ENCODE results near the gene RAB21. TPM values are rescaled to one million over a fixed set of nuclear protein-coding genes. Genes with fewer than 3 reads are reported as not detected.

RAB21 gene
- total and polyA plus RNA-seq, 2 of the 13 experiments (the other 11 are each of a cell fraction or from before 2014, with no cell fraction given) = 4.4 to 50.9 TPM

- TF ChIP-seq AFF4 (CRISPR knock-in tag; IDR thresholded peaks at IDR 0.05) (no peak), IRF1 (CRISPR knock-in tag; IDR thresholded peaks at IDR 0.05; ENCODE audit: low read depth) (no peak), FOSL2 (CRISPR knock-in tag; IDR thresholded peaks at IDR 0.05) (no peak), RNF219 (CRISPR knock-in tag; IDR thresholded peaks at IDR 0.05) (no peak), SIX4 (CRISPR knock-in tag; IDR thresholded peaks at IDR 0.05) (no peak), NR0B2 (CRISPR knock-in tag; IDR thresholded peaks at IDR 0.05) (no peak), TERF1 (CRISPR knock-in tag; IDR thresholded peaks at IDR 0.05) (no peak), MXD4 (CRISPR knock-in tag; IDR thresholded peaks at IDR 0.05) (no peak), CSRNP1 (CRISPR knock-in tag; IDR thresholded peaks at IDR 0.05) (no peak), ZSCAN31 (CRISPR knock-in tag; IDR thresholded peaks at IDR 0.05; ENCODE audit: low read depth) (peak; percentile 71), RBM22 (optimal IDR thresholded peaks at IDR 0.05; ENCODE audit: low read length) (no peak), ZNF589 (CRISPR knock-in tag; conservative IDR thresholded peaks at IDR 0.05) (no peak), KLF16 (CRISPR knock-in tag; IDR thresholded peaks at IDR 0.05) (no peak), DRAP1 (CRISPR knock-in tag; IDR thresholded peaks at IDR 0.05) (peak; percentile 43; the same call in 1 of the 2 replicates), ZBTB42 (CRISPR knock-in tag; IDR thresholded peaks at IDR 0.05) (no peak), SOX5 (CRISPR knock-in tag; IDR thresholded peaks at IDR 0.05; ENCODE audit: borderline replicate concordance) (no peak), ZNF572 (CRISPR knock-in tag; IDR thresholded peaks at IDR 0.05) (no peak), SMAD3 (CRISPR knock-in tag; IDR thresholded peaks at IDR 0.05) (no peak)
Observed at GRCh38 chr12:71731439-71732356, 23.0 kb upstream of the RAB21 start (continued).

All from HepG2 (cell line).